MCF 10A (cell line): ENCODE measurements around the gene HSPA2. TPM values are rescaled to one million over a fixed set of nuclear protein-coding genes. Genes with fewer than 3 reads are reported as not detected.
A peak's percentile ranks its signal among the peaks of the same experiment; 100 is the strongest.

Source experiments
- BruUV-seq: library from RNA; stranded (reverse); fragments of 400-500 nt; replicated peaks from 2 replicates; lab custom pipeline; 2021; lab: Mats Ljungman, UMichigan
- CTCF ChIA-PET: fragments of 300-600 bp; sonication (Branson Sonifier 250); formaldehyde crosslinking; extraction: SDS; loops from one replicate; lab custom pipeline; 2021; ENCODE audit warnings: antibody characterized with exemption, inconsistent platforms; lab: Yijun Ruan, JAX
- POLR2A ChIA-PET: fragments of 300-600, 350-650 bp; sonication (Branson Sonifier 250); formaldehyde crosslinking; extraction: SDS; loops from one replicate; lab custom pipeline; 2020; ENCODE audit warnings: antibody characterized with exemption, inconsistent platforms; lab: Yijun Ruan, JAX
- DNase-seq: peaks from one replicate; pipeline ENCODE4 v3.0.0-alpha.2; 2018; ENCODE audit not compliant: unreplicated experiment
- H3K27ac Mint-ChIP-seq: one replicate; pipeline ENCODE4 v1.8.0; 2022; ENCODE audit warnings: mild to moderate bottlenecking, low read depth, mixed read lengths; ENCODE audit not compliant: unreplicated experiment
- H3K27me3 Mint-ChIP-seq: one replicate; pipeline ENCODE4 v1.8.0; 2022; ENCODE audit warnings: mixed read lengths; ENCODE audit not compliant: insufficient read depth, unreplicated experiment
- H3K36me3 Mint-ChIP-seq: one replicate; pipeline ENCODE4 v1.8.0; 2022; ENCODE audit warnings: mild to moderate bottlenecking, moderate library complexity, mixed read lengths; ENCODE audit not compliant: insufficient read depth, unreplicated experiment
- H3K4me1 Mint-ChIP-seq: one replicate; pipeline ENCODE4 v1.8.0; 2022; ENCODE audit warnings: mixed read lengths; ENCODE audit not compliant: insufficient read depth, unreplicated experiment
- H3K4me3 Mint-ChIP-seq: one replicate; pipeline ENCODE4 v1.8.0; 2022; ENCODE audit warnings: mild to moderate bottlenecking, moderate library complexity, mixed read lengths; ENCODE audit not compliant: unreplicated experiment
- H3K9me3 Mint-ChIP-seq: one replicate; pipeline ENCODE4 v1.8.0; 2022; ENCODE audit warnings: mixed read lengths; ENCODE audit not compliant: unreplicated experiment
- intact Hi-C: fragments of 100-400 bp; cut with micrococcal nuclease; formaldehyde crosslinking; loops from 2 replicates; pipeline ENCODE4 v1.14.1; 2022
- total RNA-seq: library from RNA; stranded (reverse); gene quantifications from 2 replicates; pipeline ENCODE4 v1.2.3, GENCODE V29; 2022
- TF ChIP-seq, protein P1 (sequence below): fragments of 200-600 bp; IDR thresholded peaks from one replicate; pipeline ENCODE4 v1.8.0; 2022; ENCODE audit warnings: antibody characterized with exemption, mild to moderate bottlenecking; ENCODE audit not compliant: unreplicated experiment

The HSPA2 gene
- total RNA-seq, 1 experiment from 2014 or later, result 0.51 TPM

DNA sequence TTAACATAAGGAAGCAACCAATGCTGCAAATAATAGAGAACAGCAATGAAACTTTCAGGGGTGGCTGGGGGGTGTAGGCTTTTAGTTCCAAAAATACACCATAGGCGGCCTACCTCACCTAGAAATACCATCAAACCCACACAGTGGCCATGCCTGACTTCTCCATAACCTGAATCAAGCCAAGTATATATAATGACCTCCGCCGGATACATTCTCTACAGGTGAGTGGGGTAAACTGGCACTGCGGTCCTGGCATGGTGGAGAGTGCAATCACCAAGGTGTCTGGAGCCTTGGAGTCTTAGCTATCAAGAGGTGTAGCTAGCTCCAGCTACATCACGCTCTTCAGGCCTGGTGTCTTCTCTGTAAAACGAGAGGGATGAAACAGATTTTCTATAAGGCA, 38.1 kb upstream of the HSPA2 start:
- Mint-ChIP-seq H3K4me1 (peaks cover 41% of the 10 kb centered on the region), H3K27me3 (no peaks in the 10 kb centered on the region), H3K9me3 (no peaks in the 10 kb centered on the region), H3K4me3 (peak overlapping the region; percentile 83), H3K36me3 (peaks cover 37% of the 10 kb centered on the region), H3K27ac (peak overlapping the region; percentile 98)
- intact Hi-C loops, result loop anchor here (5.0 to 10.0 kb wide), 2 partner anchors 158 to 260 kb away; no protein-coding TSS in a partner anchor
- TF ChIP-seq, protein P1, sequence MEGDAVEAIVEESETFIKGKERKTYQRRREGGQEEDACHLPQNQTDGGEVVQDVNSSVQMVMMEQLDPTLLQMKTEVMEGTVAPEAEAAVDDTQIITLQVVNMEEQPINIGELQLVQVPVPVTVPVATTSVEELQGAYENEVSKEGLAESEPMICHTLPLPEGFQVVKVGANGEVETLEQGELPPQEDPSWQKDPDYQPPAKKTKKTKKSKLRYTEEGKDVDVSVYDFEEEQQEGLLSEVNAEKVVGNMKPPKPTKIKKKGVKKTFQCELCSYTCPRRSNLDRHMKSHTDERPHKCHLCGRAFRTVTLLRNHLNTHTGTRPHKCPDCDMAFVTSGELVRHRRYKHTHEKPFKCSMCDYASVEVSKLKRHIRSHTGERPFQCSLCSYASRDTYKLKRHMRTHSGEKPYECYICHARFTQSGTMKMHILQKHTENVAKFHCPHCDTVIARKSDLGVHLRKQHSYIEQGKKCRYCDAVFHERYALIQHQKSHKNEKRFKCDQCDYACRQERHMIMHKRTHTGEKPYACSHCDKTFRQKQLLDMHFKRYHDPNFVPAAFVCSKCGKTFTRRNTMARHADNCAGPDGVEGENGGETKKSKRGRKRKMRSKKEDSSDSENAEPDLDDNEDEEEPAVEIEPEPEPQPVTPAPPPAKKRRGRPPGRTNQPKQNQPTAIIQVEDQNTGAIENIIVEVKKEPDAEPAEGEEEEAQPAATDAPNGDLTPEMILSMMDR, result no peak
- CTCF ChIA-PET, result interaction anchor here (0.7 to 2.1 kb wide), 5 partner anchors 9 to 389 kb away, joined by 3 to 14 read pairs (median 4); no protein-coding TSS in a partner anchor
- DNase-seq, result peak; percentile 27
- POLR2A ChIA-PET, result interaction anchor here (0.6 to 5.4 kb wide), 35 partner anchors 9 to 259 kb away, joined by 3 to 36 read pairs (median 4); partner anchors contain the start of genes HSPA2, MTHFD1 and PLEKHG3
- no TSS peak for BruUV-seq

DNA sequence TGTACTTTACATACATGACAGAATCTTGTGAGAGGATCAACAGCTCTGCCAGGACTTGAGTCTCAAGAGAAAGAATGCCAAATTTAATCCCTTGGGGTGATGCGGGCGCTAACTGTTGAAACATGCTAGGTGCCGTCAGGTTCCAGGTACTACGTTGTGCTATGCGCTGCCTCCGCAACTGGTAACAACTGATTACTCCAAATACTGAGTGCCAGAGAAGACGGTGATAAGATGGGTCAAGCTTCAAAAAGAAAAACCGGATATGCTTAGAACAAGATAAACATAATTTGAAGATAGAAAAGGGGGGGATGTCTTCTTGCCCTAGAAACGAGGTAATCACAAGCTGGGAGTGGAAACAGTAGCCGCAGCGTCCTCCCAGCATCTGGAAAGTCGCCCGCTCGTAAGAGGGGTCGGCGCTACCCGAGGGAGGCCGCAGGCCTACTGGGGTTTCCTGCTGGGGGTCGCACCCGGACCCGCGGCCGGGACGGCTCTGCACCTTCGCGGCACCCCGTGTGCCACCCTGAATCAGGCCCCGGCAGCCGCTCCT, 37.6 kb upstream of the HSPA2 start:
- peak; percentile 54 for DNase-seq
- CTCF ChIA-PET, result interaction anchor here (0.7 to 2.1 kb wide), 6 partner anchors 8 to 388 kb away, joined by 3 to 14 read pairs (median 4); no protein-coding TSS in a partner anchor
- Mint-ChIP-seq H3K4me1 (peaks cover 46% of the 10 kb centered on the region), H3K4me3 (peak overlapping the region; percentile 83), H3K36me3 (peaks cover 32% of the 10 kb centered on the region), H3K9me3 (no peaks in the 10 kb centered on the region), H3K27me3 (no peaks in the 10 kb centered on the region), H3K27ac (peak overlapping the region; percentile 98)
- POLR2A ChIA-PET, result interaction anchor here (0.7 to 5.4 kb wide), 37 partner anchors 8 to 589 kb away, joined by 3 to 36 read pairs (median 4); partner anchors contain the start of genes HSPA2, MTHFD1 and PLEKHG3
- intact Hi-C loops, result loop anchor here (1.0 to 10.0 kb wide), 3 partner anchors 37 to 259 kb away; partner anchors contain the start of gene HSPA2
- TF ChIP-seq, protein P1, result no peak
- TSS peak; percentile 31 for BruUV-seq

DNA sequence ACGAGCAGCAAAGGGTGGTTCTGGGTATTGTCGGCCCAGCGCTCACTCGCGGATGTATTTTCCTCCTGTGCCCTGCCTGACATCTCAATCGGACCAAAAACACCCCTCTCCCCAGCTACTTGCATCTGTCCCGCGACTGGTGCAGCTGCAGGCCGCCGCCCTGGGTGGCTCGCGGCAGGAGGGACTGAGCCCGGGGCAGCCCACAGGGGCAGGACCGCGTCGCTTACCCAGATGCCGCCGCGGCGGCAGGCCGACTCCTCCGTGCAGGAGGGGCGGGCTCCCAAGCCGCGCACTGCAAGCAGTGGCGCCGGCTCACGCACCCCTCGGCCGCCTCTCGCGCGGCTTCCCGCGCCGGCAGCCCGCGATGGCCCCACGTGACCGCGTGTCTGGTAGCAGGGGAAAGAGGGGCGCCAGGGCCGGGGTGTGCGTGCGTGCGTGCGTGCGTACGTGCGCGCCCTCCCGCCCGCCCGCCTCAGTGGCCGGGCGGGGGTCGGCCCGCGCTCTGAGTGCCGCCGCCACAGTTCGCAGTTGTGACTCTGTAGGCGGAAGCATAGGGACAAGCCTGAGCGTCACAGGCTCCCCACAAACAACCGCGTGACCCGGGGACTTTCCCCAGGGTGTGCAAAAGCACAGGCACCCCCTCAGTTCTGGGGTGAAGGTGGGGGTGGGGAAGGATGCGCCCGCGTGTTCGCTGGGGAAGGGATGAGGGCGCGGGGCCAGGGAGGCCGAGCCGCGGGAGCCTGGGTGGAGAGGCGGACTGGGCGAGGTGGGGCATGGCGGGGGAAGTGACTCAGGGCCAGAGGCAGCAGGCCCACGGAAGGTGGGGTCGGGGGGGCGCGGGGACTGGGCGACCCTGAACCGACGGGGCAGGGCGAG, 36.9 kb upstream of the HSPA2 start, which contains the start of gene ZBTB25:
ZBTB25 (minus strand) TSS at position 405 of the 876 bp plus-strand sequence. CDS start 13,305 bp downstream, outside the sequence.
- Mint-ChIP-seq H3K27ac (peak within 1 kb of the TSS; percentile 98), H3K27me3 (no peaks in the 10 kb centered on the region), H3K36me3 (peaks cover 31% of the 10 kb centered on the region), H3K9me3 (no peaks in the 10 kb centered on the region), H3K4me1 (peaks cover 51% of the 10 kb centered on the region), H3K4me3 (peak within 1 kb of the TSS; percentile 83)
- intact Hi-C loops, result loop anchor here (1.0 to 10.0 kb wide), 3 partner anchors 37 to 259 kb away; partner anchors contain the start of gene HSPA2
- POLR2A ChIA-PET, result interaction anchor here (0.7 to 5.4 kb wide), 42 partner anchors 10 to 589 kb away, joined by 3 to 36 read pairs (median 6); partner anchors contain the start of genes HSPA2, MTHFD1 and PLEKHG3
- peak; percentile 90 for DNase-seq
- TF ChIP-seq, protein P1, result no peak
- BruUV-seq, result no TSS peak
- CTCF ChIA-PET, result interaction anchor here (0.8 to 2.0 kb wide), 3 partner anchors 19 to 133 kb away, joined by 3 to 10 read pairs (median 4); no protein-coding TSS in a partner anchor
